ENCODE measurements around the gene CDKN1B. TPM values are rescaled to one million over a fixed set of nuclear protein-coding genes. Genes with fewer than 3 reads are reported as not detected.

Gene CDKN1B
- total RNA-seq, 1 donor from 2014 or later: 37.9 TPM

GRCh38 chr12:12747278-12747677, 30.1 kb downstream of the CDKN1B start:
- Mint-ChIP-seq H3K27ac (ENCODE audit: unreplicated experiment) (no peak overlapping the region), H3K4me3 (ENCODE audit: unreplicated experiment) (no peak overlapping the region), H3K9me3 (ENCODE audit: low read depth) (no peaks in the 10 kb centered on the region), H3K36me3 (ENCODE audit: low read depth) (no peaks in the 10 kb centered on the region), H3K27me3 (ENCODE audit: low read depth) (no peaks in the 10 kb centered on the region), H3K4me1 (ENCODE audit: low read depth) (no peaks in the 10 kb centered on the region)
- TF ChIP-seq CTCF (IDR thresholded peaks at IDR 0.05): no peak
- no peak for DNase-seq (ENCODE audit: low spot score)

GRCh38 chr12:12748044-12748443, 30.9 kb downstream of the CDKN1B start:
- H3K27ac Mint-ChIP-seq (ENCODE audit: unreplicated experiment): no peak overlapping the region
- no peaks in the 10 kb centered on the region for H3K4me1 Mint-ChIP-seq (ENCODE audit: low read depth)
- no peak for TF ChIP-seq CTCF (IDR thresholded peaks at IDR 0.05)

GRCh38 chr12:12749433-12749832, 32.3 kb downstream of the CDKN1B start:
- no peaks in the 10 kb centered on the region for H3K27me3 Mint-ChIP-seq (ENCODE audit: low read depth)
- TF ChIP-seq CTCF (IDR thresholded peaks at IDR 0.05): no peak
- H3K27ac Mint-ChIP-seq (ENCODE audit: unreplicated experiment): no peak overlapping the region
- H3K4me3 Mint-ChIP-seq (ENCODE audit: unreplicated experiment): no peak overlapping the region
- no peak for DNase-seq (ENCODE audit: low spot score)
- no peaks in the 10 kb centered on the region for H3K4me1 Mint-ChIP-seq (ENCODE audit: low read depth)
- no peaks in the 10 kb centered on the region for H3K36me3 Mint-ChIP-seq (ENCODE audit: low read depth)
- H3K9me3 Mint-ChIP-seq (ENCODE audit: low read depth): no peaks in the 10 kb centered on the region

More at GRCh38 chr12:12748044-12748443, 30.9 kb downstream of the CDKN1B start:
- Mint-ChIP-seq H3K36me3 (ENCODE audit: low read depth) (no peaks in the 10 kb centered on the region), H3K9me3 (ENCODE audit: low read depth) (no peaks in the 10 kb centered on the region), H3K27me3 (ENCODE audit: low read depth) (no peaks in the 10 kb centered on the region), H3K4me3 (ENCODE audit: unreplicated experiment) (no peak overlapping the region)
- no peak for DNase-seq (ENCODE audit: low spot score)

GRCh38 chr12:12755923-12756322, 38.8 kb downstream of the CDKN1B start:
- no peaks in the 10 kb centered on the region for H3K36me3 Mint-ChIP-seq (ENCODE audit: low read depth)
- DNase-seq (ENCODE audit: low spot score): no peak
- H3K27ac Mint-ChIP-seq (ENCODE audit: unreplicated experiment): no peak overlapping the region
- peaks cover 5% of the 10 kb centered on the region for H3K4me1 Mint-ChIP-seq (ENCODE audit: low read depth)
- TF ChIP-seq CTCF (IDR thresholded peaks at IDR 0.05): no peak
- no peaks in the 10 kb centered on the region for H3K27me3 Mint-ChIP-seq (ENCODE audit: low read depth)
- no peak overlapping the region for H3K4me3 Mint-ChIP-seq (ENCODE audit: unreplicated experiment)
- H3K9me3 Mint-ChIP-seq (ENCODE audit: low read depth): no peaks in the 10 kb centered on the region

GRCh38 chr12:12757121-12757520, 40.0 kb downstream of the CDKN1B start:
- H3K4me1 Mint-ChIP-seq (ENCODE audit: low read depth): peaks cover 5% of the 10 kb centered on the region
- no peak overlapping the region for H3K27ac Mint-ChIP-seq (ENCODE audit: unreplicated experiment)
- DNase-seq (ENCODE audit: low spot score): no peak
- no peak for TF ChIP-seq CTCF (IDR thresholded peaks at IDR 0.05)
- H3K27me3 Mint-ChIP-seq (ENCODE audit: low read depth): no peaks in the 10 kb centered on the region
- no peaks in the 10 kb centered on the region for H3K36me3 Mint-ChIP-seq (ENCODE audit: low read depth)
- H3K9me3 Mint-ChIP-seq (ENCODE audit: low read depth): no peaks in the 10 kb centered on the region
- H3K4me3 Mint-ChIP-seq (ENCODE audit: unreplicated experiment): no peak overlapping the region
